22Rv1 (cell line): ENCODE measurements around the gene PLA2G2A.

Source experiments
- CTCF ChIP-seq: fragments of 450-650 bp; IDR thresholded peaks from 2 replicates; pipeline ENCODE4 v1.5.1; 2017; ENCODE audit warnings: mild to moderate bottlenecking
- ZFX ChIP-seq: fragments of 450-650 bp; IDR thresholded peaks from 2 replicates; pipeline ENCODE4 v1.6.1; 2017; ENCODE audit warnings: antibody characterized with exemption, borderline replicate concordance

- TF ChIP-seq CTCF (no peak), ZFX (no peak)
Measured at GRCh38 chr1:19987719-19988118, 8.3 kb upstream of the PLA2G2A start.
